Omental fat pad (tissue), 4 donors: Measurements from ENCODE around the gene PRR35. TPM values are rescaled to one million over a fixed set of nuclear protein-coding genes. Genes with fewer than 3 reads are reported as not detected.
A peak's percentile ranks its signal among the peaks of the same experiment; 100 is the strongest.

Experiments
- ATAC-seq: fragments of 150-250 bp; one replicate; pipeline ENCODE4 v1.9.1; 2016; ENCODE audit warnings: mild to moderate bottlenecking, moderate library complexity; ENCODE audit not compliant: low FRiP score
- DNase-seq: peaks from one replicate; pipeline ENCODE4 v3.0.0-alpha.2; 2019; ENCODE audit warnings: low spot score
- total RNA-seq, 4 donors: library from RNA; depleted of rRNA; stranded (reverse); fragments of >200 nt; gene quantifications; one replicate each; pipeline ENCODE4 v1.1.0, GENCODE V29; 2016
- TF ChIP-seq, protein P1 (sequence below), 3 donors: fragments of 450-650 bp; IDR thresholded peaks; one replicate each; pipeline ENCODE4 v1.5.1; 2016 to 2017; ENCODE audit warnings: antibody characterized with exemption in 3 of 3, mild to moderate bottlenecking in 3 of 3, moderate library complexity in 2 of 3

The PRR35 gene
- total RNA-seq, 4 donors from 2014 or later = 0.19 TPM; not detected in 3

GRCh38 chr16:524274-525040 is 35.7 kb upstream of the PRR35 start:
- ATAC-seq (no peak), DNase-seq (no peak)
- TF ChIP-seq, protein P1, sequence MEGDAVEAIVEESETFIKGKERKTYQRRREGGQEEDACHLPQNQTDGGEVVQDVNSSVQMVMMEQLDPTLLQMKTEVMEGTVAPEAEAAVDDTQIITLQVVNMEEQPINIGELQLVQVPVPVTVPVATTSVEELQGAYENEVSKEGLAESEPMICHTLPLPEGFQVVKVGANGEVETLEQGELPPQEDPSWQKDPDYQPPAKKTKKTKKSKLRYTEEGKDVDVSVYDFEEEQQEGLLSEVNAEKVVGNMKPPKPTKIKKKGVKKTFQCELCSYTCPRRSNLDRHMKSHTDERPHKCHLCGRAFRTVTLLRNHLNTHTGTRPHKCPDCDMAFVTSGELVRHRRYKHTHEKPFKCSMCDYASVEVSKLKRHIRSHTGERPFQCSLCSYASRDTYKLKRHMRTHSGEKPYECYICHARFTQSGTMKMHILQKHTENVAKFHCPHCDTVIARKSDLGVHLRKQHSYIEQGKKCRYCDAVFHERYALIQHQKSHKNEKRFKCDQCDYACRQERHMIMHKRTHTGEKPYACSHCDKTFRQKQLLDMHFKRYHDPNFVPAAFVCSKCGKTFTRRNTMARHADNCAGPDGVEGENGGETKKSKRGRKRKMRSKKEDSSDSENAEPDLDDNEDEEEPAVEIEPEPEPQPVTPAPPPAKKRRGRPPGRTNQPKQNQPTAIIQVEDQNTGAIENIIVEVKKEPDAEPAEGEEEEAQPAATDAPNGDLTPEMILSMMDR (IDR thresholded peaks at IDR 0.05) = no peak

DNA sequence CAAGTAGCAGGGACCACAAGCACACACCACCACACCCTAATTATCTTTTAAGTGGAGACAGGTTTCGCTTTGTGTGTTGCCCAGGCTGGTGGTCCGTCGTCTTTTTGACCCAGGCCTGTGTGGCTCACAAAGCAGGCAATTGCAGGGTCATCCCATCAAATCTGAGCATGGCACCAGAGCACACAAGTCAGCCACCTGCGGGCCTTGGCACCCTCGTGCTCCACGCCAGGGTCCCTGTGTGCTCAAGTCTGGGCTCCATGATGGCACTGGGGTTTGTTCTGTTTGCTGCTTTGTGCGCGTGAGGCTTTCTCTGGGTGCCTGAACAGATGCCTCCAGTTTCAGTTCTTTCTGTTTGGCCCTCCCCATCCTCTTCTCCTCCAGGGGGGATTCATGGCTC is 35.1 kb upstream of the PRR35 start:
- DNase-seq (no peak), ATAC-seq (no peak)
- TF ChIP-seq, protein P1 (IDR thresholded peaks at IDR 0.05) = no peak

DNA sequence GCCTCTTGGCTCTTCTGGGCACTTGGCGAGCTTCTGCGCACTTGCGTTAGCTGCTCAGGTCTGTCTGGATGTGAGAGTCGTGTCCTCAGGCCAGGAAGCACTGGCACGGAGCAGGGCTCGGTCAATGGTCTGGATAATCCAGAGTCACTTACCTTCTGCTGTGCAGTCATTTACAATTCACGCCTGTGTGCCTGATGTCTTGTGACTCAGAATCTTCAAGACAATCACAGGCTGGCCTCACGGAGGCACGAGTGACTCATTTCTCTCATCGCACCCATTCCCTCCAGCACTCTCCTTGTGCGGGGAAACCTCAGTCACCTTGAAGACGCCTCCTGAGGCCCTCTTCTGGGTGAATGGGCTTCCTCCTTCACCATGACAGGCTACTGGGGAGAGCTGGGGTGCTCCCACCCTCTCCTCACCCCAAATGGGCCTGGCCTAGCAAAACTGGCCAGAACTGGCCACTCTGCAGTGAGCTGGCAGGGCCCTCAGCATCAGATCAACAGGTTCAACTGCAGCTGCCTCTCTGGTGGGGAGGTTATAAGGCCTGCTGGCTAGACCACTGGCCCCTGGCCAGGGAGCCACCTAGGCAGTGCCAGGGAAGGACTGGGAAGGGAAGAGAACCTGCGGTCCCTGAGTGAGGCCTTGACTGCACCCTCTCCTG is 34.5 kb upstream of the PRR35 start:
- ATAC-seq = no peak
- DNase-seq = no peak
- TF ChIP-seq, protein P1 (IDR thresholded peaks at IDR 0.05) = no peak

GRCh38 chr16:526181-527014 is 33.8 kb upstream of the PRR35 start:
- TF ChIP-seq, protein P1 (IDR thresholded peaks at IDR 0.05) = no peak
- ATAC-seq = peak; percentile 6

GRCh38 chr16:527015-527903 is 32.9 kb upstream of the PRR35 start, which contains the start of gene CAPN15:
CAPN15 (plus strand) TSS chr16:527712; CDS start chr16:546839, 19,127 bp downstream.
- DNase-seq (peak; percentile 62), ATAC-seq (peak; percentile 77)
- TF ChIP-seq, protein P1 (IDR thresholded peaks at IDR 0.05) = peak in 1 of 3 donors; percentile 7

More at GRCh38 chr16:526181-527014, 33.8 kb upstream of the PRR35 start:
- no peak for DNase-seq
